ENCODE results near the gene GPR156. TPM values are rescaled to one million over a fixed set of nuclear protein-coding genes. Genes with fewer than 3 reads are reported as not detected.

The GPR156 gene
- total and polyA plus RNA-seq, 10 of the 15 experiments (the other 5 are each of a cell fraction or from before 2014, with no cell fraction given), result 0.08 to 0.15 (median 0.11) TPM; not detected in 6

DNA sequence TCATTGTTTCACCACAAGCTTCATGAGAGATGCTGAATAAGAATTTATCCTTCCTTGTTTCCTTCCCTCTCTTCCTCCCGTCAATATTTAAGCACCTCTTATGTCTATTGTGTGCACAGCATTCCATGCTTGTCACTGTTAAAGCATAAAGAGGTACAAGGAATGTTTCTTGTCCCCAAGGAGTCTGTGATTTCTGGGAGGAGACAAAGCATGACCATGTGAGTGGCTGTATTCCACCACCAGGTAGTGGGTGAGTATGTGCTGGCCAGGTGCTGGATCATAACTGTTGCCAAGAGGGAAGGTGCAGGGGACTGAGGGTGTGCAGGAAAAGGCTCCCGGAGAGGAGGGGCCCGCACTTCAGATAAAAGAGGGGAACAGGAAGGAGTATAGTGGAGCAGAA is 127.9 kb downstream of the GPR156 start:
- SMC1A ChIA-PET (ENCODE audit: uncharacterized antibody, unreplicated experiment), result no interaction called here
- no peak overlapping the region for H3K27ac ChIP-seq (ENCODE audit: control insufficient read depth, insufficient read depth)
- no peak overlapping the region for H3K4me3 ChIP-seq
- H3K36me3 ChIP-seq (ENCODE audit: control insufficient read depth in 2 of 2, insufficient read depth in 2 of 2, low read length in 1 of 2), result no peaks in the 10 kb centered on the region
- no peaks in the 10 kb centered on the region; a peak in 1 of 4 replicates for H3K27me3 ChIP-seq (replicated peaks in 1 of 2; ENCODE audit: control insufficient read depth in 2 of 2, insufficient read depth in 2 of 2, low read length in 1 of 2)
- RAD21 ChIA-PET (ENCODE audit: unreplicated experiment), result no interaction called here
- H3K9ac ChIP-seq (ENCODE audit: control insufficient read depth, insufficient read depth, low read length), result no peak overlapping the region
- ATAC-seq, result no peak
- H3K9me3 ChIP-seq (replicated peaks; ENCODE audit: control insufficient read depth, insufficient read depth, low read length), result peaks cover 4% of the 10 kb centered on the region; the same call in 1 of the 3 replicates
- no peaks in the 10 kb centered on the region for H3K4me1 ChIP-seq (ENCODE audit: control insufficient read depth, insufficient read depth, low read length)
- TF ChIP-seq, protein P1, sequence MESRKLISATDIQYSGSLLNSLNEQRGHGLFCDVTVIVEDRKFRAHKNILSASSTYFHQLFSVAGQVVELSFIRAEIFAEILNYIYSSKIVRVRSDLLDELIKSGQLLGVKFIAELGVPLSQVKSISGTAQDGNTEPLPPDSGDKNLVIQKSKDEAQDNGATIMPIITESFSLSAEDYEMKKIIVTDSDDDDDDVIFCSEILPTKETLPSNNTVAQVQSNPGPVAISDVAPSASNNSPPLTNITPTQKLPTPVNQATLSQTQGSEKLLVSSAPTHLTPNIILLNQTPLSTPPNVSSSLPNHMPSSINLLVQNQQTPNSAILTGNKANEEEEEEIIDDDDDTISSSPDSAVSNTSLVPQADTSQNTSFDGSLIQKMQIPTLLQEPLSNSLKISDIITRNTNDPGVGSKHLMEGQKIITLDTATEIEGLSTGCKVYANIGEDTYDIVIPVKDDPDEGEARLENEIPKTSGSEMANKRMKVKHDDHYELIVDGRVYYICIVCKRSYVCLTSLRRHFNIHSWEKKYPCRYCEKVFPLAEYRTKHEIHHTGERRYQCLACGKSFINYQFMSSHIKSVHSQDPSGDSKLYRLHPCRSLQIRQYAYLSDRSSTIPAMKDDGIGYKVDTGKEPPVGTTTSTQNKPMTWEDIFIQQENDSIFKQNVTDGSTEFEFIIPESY (IDR thresholded peaks at IDR 0.05), result no peak
- no peak for TF ChIP-seq SMARCA5 (IDR thresholded peaks at IDR 0.05)
- TF ChIP-seq, protein P2, sequence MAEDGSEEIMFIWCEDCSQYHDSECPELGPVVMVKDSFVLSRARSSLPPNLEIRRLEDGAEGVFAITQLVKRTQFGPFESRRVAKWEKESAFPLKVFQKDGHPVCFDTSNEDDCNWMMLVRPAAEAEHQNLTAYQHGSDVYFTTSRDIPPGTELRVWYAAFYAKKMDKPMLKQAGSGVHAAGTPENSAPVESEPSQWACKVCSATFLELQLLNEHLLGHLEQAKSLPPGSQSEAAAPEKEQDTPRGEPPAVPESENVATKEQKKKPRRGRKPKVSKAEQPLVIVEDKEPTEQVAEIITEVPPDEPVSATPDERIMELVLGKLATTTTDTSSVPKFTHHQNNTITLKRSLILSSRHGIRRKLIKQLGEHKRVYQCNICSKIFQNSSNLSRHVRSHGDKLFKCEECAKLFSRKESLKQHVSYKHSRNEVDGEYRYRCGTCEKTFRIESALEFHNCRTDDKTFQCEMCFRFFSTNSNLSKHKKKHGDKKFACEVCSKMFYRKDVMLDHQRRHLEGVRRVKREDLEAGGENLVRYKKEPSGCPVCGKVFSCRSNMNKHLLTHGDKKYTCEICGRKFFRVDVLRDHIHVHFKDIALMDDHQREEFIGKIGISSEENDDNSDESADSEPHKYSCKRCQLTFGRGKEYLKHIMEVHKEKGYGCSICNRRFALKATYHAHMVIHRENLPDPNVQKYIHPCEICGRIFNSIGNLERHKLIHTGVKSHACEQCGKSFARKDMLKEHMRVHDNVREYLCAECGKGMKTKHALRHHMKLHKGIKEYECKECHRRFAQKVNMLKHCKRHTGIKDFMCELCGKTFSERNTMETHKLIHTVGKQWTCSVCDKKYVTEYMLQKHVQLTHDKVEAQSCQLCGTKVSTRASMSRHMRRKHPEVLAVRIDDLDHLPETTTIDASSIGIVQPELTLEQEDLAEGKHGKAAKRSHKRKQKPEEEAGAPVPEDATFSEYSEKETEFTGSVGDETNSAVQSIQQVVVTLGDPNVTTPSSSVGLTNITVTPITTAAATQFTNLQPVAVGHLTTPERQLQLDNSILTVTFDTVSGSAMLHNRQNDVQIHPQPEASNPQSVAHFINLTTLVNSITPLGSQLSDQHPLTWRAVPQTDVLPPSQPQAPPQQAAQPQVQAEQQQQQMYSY (CRISPR knock-in tag; IDR thresholded peaks at IDR 0.05), result no peak
- no peak for TF ChIP-seq NFYB (IDR thresholded peaks at IDR 0.05; ENCODE audit: insufficient read depth, low read depth, low read length)
- TF ChIP-seq WRNIP1 (IDR thresholded peaks at IDR 0.05; ENCODE audit: borderline replicate concordance, low read depth, low read length), result no peak
- TF ChIP-seq HDAC6 (IDR thresholded peaks at IDR 0.05; ENCODE audit: unreplicated experiment), result no peak
- TF ChIP-seq GABPA (IDR thresholded peaks at IDR 0.05; ENCODE audit: low read depth), result no peak
- TF ChIP-seq, protein P3, sequence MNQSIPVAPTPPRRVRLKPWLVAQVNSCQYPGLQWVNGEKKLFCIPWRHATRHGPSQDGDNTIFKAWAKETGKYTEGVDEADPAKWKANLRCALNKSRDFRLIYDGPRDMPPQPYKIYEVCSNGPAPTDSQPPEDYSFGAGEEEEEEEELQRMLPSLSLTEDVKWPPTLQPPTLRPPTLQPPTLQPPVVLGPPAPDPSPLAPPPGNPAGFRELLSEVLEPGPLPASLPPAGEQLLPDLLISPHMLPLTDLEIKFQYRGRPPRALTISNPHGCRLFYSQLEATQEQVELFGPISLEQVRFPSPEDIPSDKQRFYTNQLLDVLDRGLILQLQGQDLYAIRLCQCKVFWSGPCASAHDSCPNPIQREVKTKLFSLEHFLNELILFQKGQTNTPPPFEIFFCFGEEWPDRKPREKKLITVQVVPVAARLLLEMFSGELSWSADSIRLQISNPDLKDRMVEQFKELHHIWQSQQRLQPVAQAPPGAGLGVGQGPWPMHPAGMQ (IDR thresholded peaks at IDR 0.05; ENCODE audit: borderline replicate concordance), result no peak
- TF ChIP-seq ASH2L (IDR thresholded peaks at IDR 0.05; ENCODE audit: borderline replicate concordance, low read depth), result no peak
- no peak for TF ChIP-seq MYC (IDR thresholded peaks at IDR 0.05; ENCODE audit: insufficient read depth, insufficient read length, insufficient replicate concordance, low read length, severe bottlenecking)
- no peak for TF ChIP-seq CHD2 (IDR thresholded peaks at IDR 0.05; ENCODE audit: borderline replicate concordance, low read depth, low read length)
- no peak for FAIRE-seq
- no peaks in the 10 kb centered on the region for H3K79me2 ChIP-seq (ENCODE audit: control insufficient read depth, insufficient read depth, low read length)
- H3K4me2 ChIP-seq (ENCODE audit: control insufficient read depth, insufficient read depth), result no peak overlapping the region
- CTCF ChIA-PET, result no interaction called here
- H2AFZ ChIP-seq (ENCODE audit: control insufficient read depth, low read depth, low read length), result no peak overlapping the region
- POLR2A ChIA-PET, result no interaction called here
- H4K20me1 ChIP-seq (ENCODE audit: control insufficient read depth, insufficient read depth), result no peaks in the 10 kb centered on the region
- WGBS (ENCODE audit: insufficient coverage, insufficient replicate concordance, low lambda C conversion rate, missing lambda C conversion rate), result 61% methylated on average over 3 of the region's 3 CpGs
- no peak for DNase-seq (ENCODE audit: low read depth, low spot score)
- in situ Hi-C loops (cut with MboI), result no loop called here
- intact Hi-C loops (cut with micrococcal nuclease; ENCODE audit: unreplicated experiment), result no loop called here
- BruUV-seq (replicated peaks), result no TSS peak

All from GM12878 (cell line).